ENCODE data around the gene ARHGEF19. TPM values are rescaled to one million over a fixed set of nuclear protein-coding genes. Genes with fewer than 3 reads are reported as not detected.
A peak's percentile ranks its signal among the peaks of the same experiment; 100 is the strongest.

Gene ARHGEF19
- total and polyA plus RNA-seq, 9 of the 15 experiments (the other 6 are each of a cell fraction or from before 2014, with no cell fraction given): 0.73 to 21.0 (median 5.2) TPM

DNA sequence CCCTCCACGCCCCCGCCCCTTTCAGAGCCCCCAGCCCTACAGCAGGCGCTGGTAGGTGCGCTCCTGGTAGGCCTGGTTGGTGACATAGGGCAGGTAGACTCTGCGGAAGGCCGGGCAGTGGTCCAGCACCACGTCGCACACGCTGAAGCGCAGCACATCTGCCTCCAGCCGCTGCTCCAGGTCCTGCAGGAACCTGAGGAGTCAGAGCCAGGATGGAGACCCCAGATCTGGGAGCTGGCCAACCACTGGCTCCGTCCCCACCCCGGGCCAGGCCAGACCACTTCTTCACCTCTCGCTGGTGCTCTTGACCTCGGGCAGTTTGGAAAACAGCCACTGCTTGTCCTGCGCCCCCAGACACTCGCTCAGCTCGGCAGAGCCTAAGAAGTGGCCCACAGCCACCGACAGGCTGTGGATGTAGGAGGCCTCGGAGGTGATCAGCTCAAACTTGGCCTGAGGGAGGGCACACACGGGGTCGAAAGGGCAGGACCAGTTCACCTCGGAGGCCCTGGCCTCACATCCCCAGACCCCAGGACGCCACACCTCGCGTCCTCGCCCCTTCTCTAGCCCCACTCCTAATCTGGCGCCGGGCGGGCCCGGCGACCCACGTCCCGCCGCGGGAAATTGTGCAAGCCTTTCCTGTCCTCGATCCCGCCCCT lies 6.4 kb downstream of the ARHGEF19 start (continued):
- TF ChIP-seq CBX2 (IDR thresholded peaks at IDR 0.05; ENCODE audit: insufficient read depth, low read length, poor library complexity, severe bottlenecking): no peak
- TF ChIP-seq MAFF (IDR thresholded peaks at IDR 0.05; ENCODE audit: low read length): no peak
- TF ChIP-seq PHB (CRISPR knock-in tag; IDR thresholded peaks at IDR 0.05): 0 out of 2 replicates have a peak, but pooled peaks have one; percentile 47
- TF ChIP-seq, protein P1, sequence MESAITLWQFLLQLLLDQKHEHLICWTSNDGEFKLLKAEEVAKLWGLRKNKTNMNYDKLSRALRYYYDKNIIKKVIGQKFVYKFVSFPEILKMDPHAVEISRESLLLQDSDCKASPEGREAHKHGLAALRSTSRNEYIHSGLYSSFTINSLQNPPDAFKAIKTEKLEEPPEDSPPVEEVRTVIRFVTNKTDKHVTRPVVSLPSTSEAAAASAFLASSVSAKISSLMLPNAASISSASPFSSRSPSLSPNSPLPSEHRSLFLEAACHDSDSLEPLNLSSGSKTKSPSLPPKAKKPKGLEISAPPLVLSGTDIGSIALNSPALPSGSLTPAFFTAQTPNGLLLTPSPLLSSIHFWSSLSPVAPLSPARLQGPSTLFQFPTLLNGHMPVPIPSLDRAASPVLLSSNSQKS (CRISPR knock-in tag; IDR thresholded peaks at IDR 0.05): no peak
- TF ChIP-seq, protein P2, sequence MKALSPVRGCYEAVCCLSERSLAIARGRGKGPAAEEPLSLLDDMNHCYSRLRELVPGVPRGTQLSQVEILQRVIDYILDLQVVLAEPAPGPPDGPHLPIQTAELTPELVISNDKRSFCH (CRISPR knock-in tag; IDR thresholded peaks at IDR 0.05): no peak
- TF ChIP-seq, protein P2 (tag; IDR thresholded peaks at IDR 0.05): 0 out of 2 replicates have a peak, but pooled peaks have one; percentile 26
- 0 out of 2 replicates have a peak, but pooled peaks have one; percentile 1 for TF ChIP-seq EP300 (IDR thresholded peaks at IDR 0.05; ENCODE audit: low read length)
- TF ChIP-seq, protein P3, sequence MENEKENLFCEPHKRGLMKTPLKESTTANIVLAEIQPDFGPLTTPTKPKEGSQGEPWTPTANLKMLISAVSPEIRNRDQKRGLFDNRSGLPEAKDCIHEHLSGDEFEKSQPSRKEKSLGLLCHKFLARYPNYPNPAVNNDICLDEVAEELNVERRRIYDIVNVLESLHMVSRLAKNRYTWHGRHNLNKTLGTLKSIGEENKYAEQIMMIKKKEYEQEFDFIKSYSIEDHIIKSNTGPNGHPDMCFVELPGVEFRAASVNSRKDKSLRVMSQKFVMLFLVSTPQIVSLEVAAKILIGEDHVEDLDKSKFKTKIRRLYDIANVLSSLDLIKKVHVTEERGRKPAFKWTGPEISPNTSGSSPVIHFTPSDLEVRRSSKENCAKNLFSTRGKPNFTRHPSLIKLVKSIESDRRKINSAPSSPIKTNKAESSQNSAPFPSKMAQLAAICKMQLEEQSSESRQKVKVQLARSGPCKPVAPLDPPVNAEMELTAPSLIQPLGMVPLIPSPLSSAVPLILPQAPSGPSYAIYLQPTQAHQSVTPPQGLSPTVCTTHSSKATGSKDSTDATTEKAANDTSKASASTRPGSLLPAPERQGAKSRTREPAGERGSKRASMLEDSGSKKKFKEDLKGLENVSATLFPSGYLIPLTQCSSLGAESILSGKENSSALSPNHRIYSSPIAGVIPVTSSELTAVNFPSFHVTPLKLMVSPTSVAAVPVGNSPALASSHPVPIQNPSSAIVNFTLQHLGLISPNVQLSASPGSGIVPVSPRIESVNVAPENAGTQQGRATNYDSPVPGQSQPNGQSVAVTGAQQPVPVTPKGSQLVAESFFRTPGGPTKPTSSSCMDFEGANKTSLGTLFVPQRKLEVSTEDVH (IDR thresholded peaks at IDR 0.05; ENCODE audit: low read depth, partially characterized antibody): peak; percentile 27
- TF ChIP-seq, protein P4, sequence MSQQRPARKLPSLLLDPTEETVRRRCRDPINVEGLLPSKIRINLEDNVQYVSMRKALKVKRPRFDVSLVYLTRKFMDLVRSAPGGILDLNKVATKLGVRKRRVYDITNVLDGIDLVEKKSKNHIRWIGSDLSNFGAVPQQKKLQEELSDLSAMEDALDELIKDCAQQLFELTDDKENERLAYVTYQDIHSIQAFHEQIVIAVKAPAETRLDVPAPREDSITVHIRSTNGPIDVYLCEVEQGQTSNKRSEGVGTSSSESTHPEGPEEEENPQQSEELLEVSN (IDR thresholded peaks at IDR 0.05; ENCODE audit: borderline replicate concordance in 1 of 2, extremely low read depth in 1 of 2, insufficient read depth in 1 of 2, insufficient read length in 1 of 2, low read depth in 1 of 2, low read length in 1 of 2, poor library complexity in 1 of 2, severe bottlenecking in 1 of 2): peak; percentile 53 to 62
- peak; percentile 7 for TF ChIP-seq HMGN3 (IDR thresholded peaks at IDR 0.05; ENCODE audit: borderline replicate concordance, extremely low read depth, insufficient read length, low read depth, low read length)
- peak; percentile 6; the same call in 1 of the 2 replicates for TF ChIP-seq ZNF175 (CRISPR knock-in tag; IDR thresholded peaks at IDR 0.05; ENCODE audit: low read depth)
- peak in 1 of 2 experiments; percentile 13; a peak in 1 of 4 replicates for TF ChIP-seq TRIM24 (IDR thresholded peaks at IDR 0.05)
- TF ChIP-seq HNRNPLL (IDR thresholded peaks at IDR 0.05; ENCODE audit: low read depth, low read length, poor library complexity, severe bottlenecking): no peak
- TF ChIP-seq ZBTB7A (IDR thresholded peaks at IDR 0.05; ENCODE audit: borderline replicate concordance, control insufficient read depth, low read depth, low read length): peak; percentile 83; the same call in 1 of the 2 replicates
- TF ChIP-seq SAP30 (IDR thresholded peaks at IDR 0.05; ENCODE audit: borderline replicate concordance, insufficient read depth, low read depth, low read length, poor library complexity, severe bottlenecking): peak; percentile 67
- peak; percentile 80 for TF ChIP-seq CEBPG (CRISPR knock-in tag; IDR thresholded peaks at IDR 0.05)
- peak; percentile 75 to 94 for TF ChIP-seq CEBPG (tag; conservative IDR thresholded peaks at IDR 0.05 in 1 of 2, IDR thresholded peaks at IDR 0.05 in 1 of 2)
- TF ChIP-seq, protein P5, sequence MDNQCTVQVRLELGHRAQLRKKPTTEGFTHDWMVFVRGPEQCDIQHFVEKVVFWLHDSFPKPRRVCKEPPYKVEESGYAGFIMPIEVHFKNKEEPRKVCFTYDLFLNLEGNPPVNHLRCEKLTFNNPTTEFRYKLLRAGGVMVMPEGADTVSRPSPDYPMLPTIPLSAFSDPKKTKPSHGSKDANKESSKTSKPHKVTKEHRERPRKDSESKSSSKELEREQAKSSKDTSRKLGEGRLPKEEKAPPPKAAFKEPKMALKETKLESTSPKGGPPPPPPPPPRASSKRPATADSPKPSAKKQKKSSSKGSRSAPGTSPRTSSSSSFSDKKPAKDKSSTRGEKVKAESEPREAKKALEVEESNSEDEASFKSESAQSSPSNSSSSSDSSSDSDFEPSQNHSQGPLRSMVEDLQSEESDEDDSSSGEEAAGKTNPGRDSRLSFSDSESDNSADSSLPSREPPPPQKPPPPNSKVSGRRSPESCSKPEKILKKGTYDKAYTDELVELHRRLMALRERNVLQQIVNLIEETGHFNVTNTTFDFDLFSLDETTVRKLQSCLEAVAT (IDR thresholded peaks at IDR 0.05): no peak
- TF ChIP-seq ZFX (CRISPR knock-in tag; IDR thresholded peaks at IDR 0.05): peak; percentile 28; the same call in 1 of the 2 replicates

Measured in K562 (cell line).